GM10847 (cell line): ENCODE measurements around the gene FAM180B.

ENCODE experiments used
- POLR2A ChIP-seq: IDR thresholded peaks from 2 replicates; pipeline ENCODE4 v1.6.1; 2011; ENCODE audit not compliant: insufficient read length; ENCODE audit errors: extremely low read depth

Gene FAM180B

GRCh38 chr11:47589118-47589517 is 2.6 kb downstream of the FAM180B start:
- no peak for TF ChIP-seq POLR2A

- no peak for TF ChIP-seq POLR2A
Measured at GRCh38 chr11:47589584-47589976, 3.1 kb downstream of the FAM180B start.

- TF ChIP-seq POLR2A = no peak
Measured at GRCh38 chr11:47589977-47590861, 3.7 kb downstream of the FAM180B start.

GRCh38 chr11:47591764-47592163 is 5.3 kb downstream of the FAM180B start:
- TF ChIP-seq POLR2A = no peak

- no peak for TF ChIP-seq POLR2A
Measured at GRCh38 chr11:47592251-47592650, 5.8 kb downstream of the FAM180B start.

GRCh38 chr11:47592970-47593369 is 6.5 kb downstream of the FAM180B start:
- TF ChIP-seq POLR2A = no peak

GRCh38 chr11:47593492-47593933 is 7.0 kb downstream of the FAM180B start:
- no peak for TF ChIP-seq POLR2A

GRCh38 chr11:47593934-47594855 is 7.7 kb downstream of the FAM180B start, which contains the start of gene C1QTNF4:
TSS of gene C1QTNF4 (minus strand) at chr11:47594411. CDS start at chr11:47590810, 3,601 bp downstream.
- TF ChIP-seq POLR2A = no peak

GRCh38 chr11:47595029-47595428 is 8.6 kb downstream of the FAM180B start:
- no peak for TF ChIP-seq POLR2A

GRCh38 chr11:47595967-47596366 is 9.5 kb downstream of the FAM180B start:
- TF ChIP-seq POLR2A = no peak

GRCh38 chr11:47599902-47600301 is 13.4 kb downstream of the FAM180B start:
- no peak for TF ChIP-seq POLR2A

- no peak for TF ChIP-seq POLR2A
Measured at GRCh38 chr11:47603295-47603694, 16.8 kb downstream of the FAM180B start.

- no peak for TF ChIP-seq POLR2A
Measured at GRCh38 chr11:47605921-47606320, 19.4 kb downstream of the FAM180B start.

GRCh38 chr11:47606731-47607130 is 20.3 kb downstream of the FAM180B start:
- no peak for TF ChIP-seq POLR2A

GRCh38 chr11:47607380-47607779 is 20.9 kb downstream of the FAM180B start:
- no peak for TF ChIP-seq POLR2A

- no peak for TF ChIP-seq POLR2A
Measured at GRCh38 chr11:47609675-47610074, 23.2 kb downstream of the FAM180B start.
